ENCODE measurements around the gene NOL3. TPM values are rescaled to one million over a fixed set of nuclear protein-coding genes. Genes with fewer than 3 reads are reported as not detected.
A peak's percentile ranks its signal among the peaks of the same experiment; 100 is the strongest.

The NOL3 gene
- total and polyA plus RNA-seq, 8 donors = 15.2 to 119 (median 22.7) TPM

DNA sequence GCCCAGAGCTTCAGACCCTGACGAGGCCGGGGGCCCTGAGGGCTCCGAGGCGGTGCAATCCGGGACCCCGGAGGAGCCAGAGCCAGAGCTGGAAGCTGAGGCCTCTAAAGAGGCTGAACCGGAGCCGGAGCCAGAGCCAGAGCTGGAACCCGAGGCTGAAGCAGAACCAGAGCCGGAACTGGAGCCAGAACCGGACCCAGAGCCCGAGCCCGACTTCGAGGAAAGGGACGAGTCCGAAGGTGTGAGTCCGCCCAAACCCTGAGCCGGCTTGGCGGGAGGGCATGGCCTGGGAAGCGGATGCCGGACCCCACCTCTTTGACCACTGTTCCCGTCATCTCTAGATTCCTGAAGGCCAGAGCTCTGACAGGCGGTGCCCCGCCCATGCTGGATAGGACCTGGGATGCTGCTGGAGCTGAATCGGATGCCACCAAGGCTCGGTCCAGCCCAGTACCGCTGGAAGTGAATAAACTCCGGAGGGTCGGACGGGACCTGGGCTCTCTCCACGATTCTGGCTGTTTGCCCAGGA lies 4.4 kb downstream of the NOL3 start:
- Histone ChIP-seq H3K36me3 (no peaks in the 10 kb centered on the region), H3K9me3 (no peaks in the 10 kb centered on the region), H3K27me3 (no peaks in the 10 kb centered on the region), H3K27ac (peak overlapping the region; percentile 58 to 85 (median 81)), H3K4me3 (peak overlapping the region in 2 of 4 donors; percentile 32 to 36), H3K4me1 (peaks cover 0 to 19% (median 3%) of the 10 kb centered on the region in 3 donors)
- FAIRE-seq (no peak), DNase-seq (peak in 2 of 6 donors; percentile 55 to 86), ATAC-seq (no peak)
- WGBS, 2 donors = 75 to 76% methylated on average over 31 of the region's 31 CpGs
- intact Hi-C loops (cut with DNase I) = no loop called here
- TF ChIP-seq, protein P1, sequence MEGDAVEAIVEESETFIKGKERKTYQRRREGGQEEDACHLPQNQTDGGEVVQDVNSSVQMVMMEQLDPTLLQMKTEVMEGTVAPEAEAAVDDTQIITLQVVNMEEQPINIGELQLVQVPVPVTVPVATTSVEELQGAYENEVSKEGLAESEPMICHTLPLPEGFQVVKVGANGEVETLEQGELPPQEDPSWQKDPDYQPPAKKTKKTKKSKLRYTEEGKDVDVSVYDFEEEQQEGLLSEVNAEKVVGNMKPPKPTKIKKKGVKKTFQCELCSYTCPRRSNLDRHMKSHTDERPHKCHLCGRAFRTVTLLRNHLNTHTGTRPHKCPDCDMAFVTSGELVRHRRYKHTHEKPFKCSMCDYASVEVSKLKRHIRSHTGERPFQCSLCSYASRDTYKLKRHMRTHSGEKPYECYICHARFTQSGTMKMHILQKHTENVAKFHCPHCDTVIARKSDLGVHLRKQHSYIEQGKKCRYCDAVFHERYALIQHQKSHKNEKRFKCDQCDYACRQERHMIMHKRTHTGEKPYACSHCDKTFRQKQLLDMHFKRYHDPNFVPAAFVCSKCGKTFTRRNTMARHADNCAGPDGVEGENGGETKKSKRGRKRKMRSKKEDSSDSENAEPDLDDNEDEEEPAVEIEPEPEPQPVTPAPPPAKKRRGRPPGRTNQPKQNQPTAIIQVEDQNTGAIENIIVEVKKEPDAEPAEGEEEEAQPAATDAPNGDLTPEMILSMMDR (IDR thresholded peaks at IDR 0.05) = no peak

DNA sequence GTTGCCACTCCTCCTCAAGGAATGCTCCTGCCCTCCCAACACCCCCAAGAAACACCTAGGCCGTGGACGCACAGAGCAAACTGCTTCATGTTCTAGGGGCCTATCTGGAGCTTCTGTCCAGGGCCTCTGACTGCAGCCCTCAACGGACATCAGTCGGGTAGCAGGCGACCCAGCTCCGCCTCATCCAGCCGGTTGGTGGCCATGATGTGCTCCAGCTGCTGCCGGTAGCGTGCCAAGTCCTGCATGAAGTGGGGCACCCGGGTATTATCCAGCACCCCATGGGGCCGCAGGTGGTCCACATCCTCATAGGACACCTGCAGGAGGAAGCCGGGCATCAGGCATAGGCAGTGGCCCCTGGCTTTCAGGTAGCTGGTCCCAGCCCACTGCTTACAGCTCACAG lies 6.3 kb downstream of the NOL3 start:
- Histone ChIP-seq H3K27me3 (no peaks in the 10 kb centered on the region), H3K4me1 (peaks cover 0 to 12% (median 0%) of the 10 kb centered on the region in 3 donors), H3K9me3 (no peaks in the 10 kb centered on the region), H3K36me3 (no peaks in the 10 kb centered on the region), H3K4me3 (no peak overlapping the region), H3K27ac (no peak overlapping the region)
- WGBS, 2 donors = 89 to 92% methylated on average over 12 of the region's 12 CpGs
- DNase-seq (peak in 1 of 6 donors; percentile 78), ATAC-seq (no peak), FAIRE-seq (no peak)
- intact Hi-C loops (cut with DNase I) = no loop called here
- TF ChIP-seq, protein P1 (IDR thresholded peaks at IDR 0.05) = no peak

DNA sequence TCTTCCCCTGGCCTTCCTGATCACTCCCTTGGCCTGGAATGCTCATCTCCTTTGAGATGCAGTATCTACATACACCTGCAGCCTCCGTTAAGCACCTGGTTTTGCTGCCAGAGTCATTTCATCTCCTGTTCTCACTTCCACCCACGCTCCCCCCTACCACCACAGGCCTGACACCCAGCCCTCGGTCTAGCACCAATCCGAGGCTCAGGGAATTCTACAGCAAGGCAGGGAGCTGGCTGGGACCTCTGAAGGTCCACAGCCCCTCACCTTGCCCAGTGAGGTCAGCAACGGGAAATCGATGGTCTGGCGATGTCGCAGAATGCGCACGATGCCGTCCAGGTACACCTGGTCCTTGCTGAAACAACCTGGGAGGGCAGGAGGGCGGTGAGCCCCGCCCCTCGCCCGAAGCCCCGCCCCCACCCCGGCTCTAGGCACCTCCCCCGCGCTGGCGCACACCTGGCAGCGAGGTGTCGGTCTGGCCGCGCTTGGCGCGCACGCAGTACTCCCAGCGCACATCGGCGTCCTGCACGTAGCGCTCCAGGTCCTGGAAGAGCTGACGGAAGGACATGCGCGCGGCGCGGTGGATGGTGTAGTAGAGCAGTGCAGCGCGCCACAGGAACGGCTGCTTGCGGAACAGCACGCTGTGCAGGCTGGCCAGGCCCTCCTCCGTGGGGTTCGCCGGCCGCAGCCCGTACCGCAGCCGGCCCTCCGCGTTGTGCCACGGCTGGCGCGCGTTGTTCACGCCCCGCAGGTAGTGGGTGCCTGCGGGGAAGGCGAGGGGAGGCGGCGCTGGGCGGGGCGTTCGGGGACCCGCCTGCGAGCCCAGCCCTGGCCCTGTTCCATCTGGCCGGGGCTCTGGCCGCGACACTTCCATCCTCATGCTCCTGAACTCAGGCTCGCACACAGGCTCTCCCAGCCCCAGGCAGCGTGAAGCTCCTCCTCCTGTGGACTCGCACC lies 7.7 kb downstream of the NOL3 start:
- ATAC-seq = peak; percentile 82 to 86 (median 83)
- H3K27me3 ChIP-seq = no peaks in the 10 kb centered on the region
- no peaks in the 10 kb centered on the region for H3K36me3 ChIP-seq

DNA sequence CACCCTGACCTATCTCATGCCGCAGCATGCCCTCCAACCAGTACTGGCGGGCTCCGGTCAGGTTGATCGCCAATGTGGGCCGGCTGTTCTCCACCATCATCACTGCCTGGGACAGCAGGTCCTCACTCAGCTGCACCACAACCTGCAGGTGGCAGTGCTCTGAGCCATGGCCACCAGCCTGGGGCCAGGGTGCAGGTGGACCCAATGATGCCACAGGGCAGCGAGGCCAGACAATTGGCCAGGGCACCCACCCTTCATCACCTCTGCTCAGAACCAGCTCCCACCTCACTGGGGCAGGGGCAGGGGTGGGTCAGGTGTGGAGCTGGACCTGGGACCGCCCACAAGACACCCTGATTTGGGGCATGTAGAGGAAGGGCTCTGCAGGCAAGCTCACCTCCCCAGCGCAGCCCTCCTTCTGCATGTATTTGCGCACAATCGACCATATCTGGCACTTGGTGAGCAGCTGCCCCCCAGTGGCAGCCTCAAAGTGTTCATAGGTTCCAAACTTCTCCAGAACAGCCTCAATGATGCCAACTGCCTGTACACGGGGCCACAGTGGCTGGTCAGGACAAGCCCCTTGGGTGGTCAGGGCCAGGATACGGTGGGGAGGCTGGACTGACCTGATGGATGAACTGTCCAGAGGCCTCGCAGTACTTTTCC lies 9.2 kb downstream of the NOL3 start:
- DNase-seq (peak in 2 of 6 donors; percentile 43 to 70), ATAC-seq (no peak), FAIRE-seq (no peak)
- H3K27me3 ChIP-seq = no peaks in the 10 kb centered on the region
- H3K36me3 ChIP-seq = no peaks in the 10 kb centered on the region
- no peak overlapping the region for H3K4me3 ChIP-seq
- WGBS, 2 donors = 89 to 91% methylated on average over 13 of the region's 13 CpGs
- no peak overlapping the region for H3K27ac ChIP-seq
- intact Hi-C loops (cut with DNase I) = loop anchor here in 1 of 3 donors (10.0 kb wide), 1 partner anchor 165 kb away; no protein-coding TSS in a partner anchor
- H3K4me1 ChIP-seq = peaks cover 0 to 15% (median 7%) of the 10 kb centered on the region in 3 donors
- no peaks in the 10 kb centered on the region for H3K9me3 ChIP-seq
- TF ChIP-seq, protein P1 (IDR thresholded peaks at IDR 0.05) = no peak

More for the DNA sequence above, 7.7 kb downstream of the NOL3 start:
- peak; percentile 83 to 99 (median 93) for DNase-seq
- 2 to 3% methylated on average over 68 to 73 of the region's 73 CpGs for WGBS, 2 donors
- TF ChIP-seq, protein P1 (IDR thresholded peaks at IDR 0.05) = no peak
- Histone ChIP-seq H3K4me3 (peak overlapping the region in 3 of 4 donors; percentile 34 to 61 (median 44)), H3K9me3 (no peaks in the 10 kb centered on the region), H3K4me1 (peaks cover 0 to 16% (median 4%) of the 10 kb centered on the region in 3 donors), H3K27ac (peak overlapping the region; percentile 82 to 91 (median 83))
- no peak for FAIRE-seq
- intact Hi-C loops (cut with DNase I) = no loop called here
